ENCODE data around the gene CPTP. TPM values are rescaled to one million over a fixed set of nuclear protein-coding genes. Genes with fewer than 3 reads are reported as not detected.
A peak's percentile ranks its signal among the peaks of the same experiment; 100 is the strongest.

The CPTP gene
- total and polyA plus RNA-seq, 4 donors: 7.9 to 45.1 (median 22.5) TPM

DNA sequence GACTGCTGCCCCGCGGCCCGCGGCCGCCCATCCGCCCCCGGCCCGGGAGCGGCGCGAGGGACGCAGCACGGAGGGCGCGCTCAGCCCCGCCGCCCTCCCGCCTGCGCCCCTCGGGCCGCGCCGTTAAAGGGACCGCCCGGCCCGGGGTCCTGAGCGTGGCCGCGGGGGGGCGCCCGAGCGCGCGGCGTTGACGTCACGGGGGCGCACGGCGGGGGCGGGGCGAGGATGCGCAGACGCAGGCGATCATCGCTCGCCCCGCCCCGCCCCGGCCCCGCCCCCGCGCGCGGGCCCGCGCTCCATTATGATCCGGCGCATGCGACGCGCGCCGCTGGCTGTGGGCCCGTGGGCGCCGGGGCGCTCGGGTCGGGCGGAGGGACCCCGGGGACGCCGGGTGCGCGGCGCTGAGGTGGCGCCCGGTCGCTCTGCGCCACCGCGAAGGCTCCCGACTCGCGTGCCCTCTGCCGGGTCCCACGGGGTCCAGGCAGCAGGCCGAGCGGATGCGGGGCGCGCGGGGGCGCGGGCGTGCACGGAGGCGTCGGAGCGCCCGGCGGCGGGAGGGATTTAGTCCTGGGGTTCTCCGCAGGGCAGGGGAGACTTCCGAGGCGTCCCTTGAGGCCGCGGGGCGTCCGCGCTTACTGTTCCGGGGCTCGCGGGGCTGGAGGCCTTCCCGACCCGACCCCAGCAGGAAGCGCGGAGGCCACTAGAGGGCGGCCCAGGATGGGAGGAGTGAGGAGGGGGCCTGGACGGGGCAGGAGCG, 24.8 kb downstream of the CPTP start, which contains the start of gene DVL1:
Gene DVL1, minus strand, starts transcription at position 163 of the 757 bp plus-strand sequence. CDS start 353 bp downstream, outside the sequence.
- H3K4me3 ChIP-seq (ENCODE audit: low read depth in 1 of 3, low read length in 3 of 3): peak within 1 kb of the TSS; percentile 74 to 94 (median 79)
- H3K27me3 ChIP-seq (ENCODE audit: control insufficient read depth in 4 of 4, insufficient read depth in 4 of 4, low read length in 3 of 4): peaks cover 0 to 2% (median 0%) of the 10 kb centered on the region in 4 donors
- H3K9me3 ChIP-seq (ENCODE audit: control insufficient read depth in 4 of 4, low read length in 3 of 4): no peaks in the 10 kb centered on the region
- H3K36me3 ChIP-seq (ENCODE audit: control insufficient read depth in 4 of 4, insufficient read depth in 3 of 4, low read depth in 1 of 4, low read length in 3 of 4): no peaks in the 10 kb centered on the region
- peaks cover 28 to 60% (median 42%) of the 10 kb centered on the region in 4 donors for H3K4me1 ChIP-seq (ENCODE audit: control insufficient read depth in 4 of 4, insufficient read depth in 4 of 4, low read length in 3 of 4)
- H3K9ac ChIP-seq (ENCODE audit: low read depth in 1 of 2, low read length in 2 of 2): peak within 1 kb of the TSS; percentile 74 to 75
- peak; percentile 82 for DNase-seq (ENCODE audit: low spot score)
- TF ChIP-seq RAD21 (IDR thresholded peaks at IDR 0.05) (peak in 1 of 2 donors; percentile 62), FOXA2 (IDR thresholded peaks at IDR 0.05) (no peak), SP1 (IDR thresholded peaks at IDR 0.05) (no peak), GABPA (IDR thresholded peaks at IDR 0.05 in 1 of 2, conservative IDR thresholded peaks at IDR 0.05 in 1 of 2) (no peak)
- TF ChIP-seq, protein P1, sequence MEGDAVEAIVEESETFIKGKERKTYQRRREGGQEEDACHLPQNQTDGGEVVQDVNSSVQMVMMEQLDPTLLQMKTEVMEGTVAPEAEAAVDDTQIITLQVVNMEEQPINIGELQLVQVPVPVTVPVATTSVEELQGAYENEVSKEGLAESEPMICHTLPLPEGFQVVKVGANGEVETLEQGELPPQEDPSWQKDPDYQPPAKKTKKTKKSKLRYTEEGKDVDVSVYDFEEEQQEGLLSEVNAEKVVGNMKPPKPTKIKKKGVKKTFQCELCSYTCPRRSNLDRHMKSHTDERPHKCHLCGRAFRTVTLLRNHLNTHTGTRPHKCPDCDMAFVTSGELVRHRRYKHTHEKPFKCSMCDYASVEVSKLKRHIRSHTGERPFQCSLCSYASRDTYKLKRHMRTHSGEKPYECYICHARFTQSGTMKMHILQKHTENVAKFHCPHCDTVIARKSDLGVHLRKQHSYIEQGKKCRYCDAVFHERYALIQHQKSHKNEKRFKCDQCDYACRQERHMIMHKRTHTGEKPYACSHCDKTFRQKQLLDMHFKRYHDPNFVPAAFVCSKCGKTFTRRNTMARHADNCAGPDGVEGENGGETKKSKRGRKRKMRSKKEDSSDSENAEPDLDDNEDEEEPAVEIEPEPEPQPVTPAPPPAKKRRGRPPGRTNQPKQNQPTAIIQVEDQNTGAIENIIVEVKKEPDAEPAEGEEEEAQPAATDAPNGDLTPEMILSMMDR (IDR thresholded peaks at IDR 0.05; ENCODE audit: low read depth, low read length, missing input control): peak; percentile 43
- under 1% methylated on average over 122 of the region's 122 CpGs for WGBS
- peak within 1 kb of the TSS; percentile 64 to 87 for H3K27ac ChIP-seq (ENCODE audit: low read depth in 1 of 2, low read length in 2 of 2)

DNA sequence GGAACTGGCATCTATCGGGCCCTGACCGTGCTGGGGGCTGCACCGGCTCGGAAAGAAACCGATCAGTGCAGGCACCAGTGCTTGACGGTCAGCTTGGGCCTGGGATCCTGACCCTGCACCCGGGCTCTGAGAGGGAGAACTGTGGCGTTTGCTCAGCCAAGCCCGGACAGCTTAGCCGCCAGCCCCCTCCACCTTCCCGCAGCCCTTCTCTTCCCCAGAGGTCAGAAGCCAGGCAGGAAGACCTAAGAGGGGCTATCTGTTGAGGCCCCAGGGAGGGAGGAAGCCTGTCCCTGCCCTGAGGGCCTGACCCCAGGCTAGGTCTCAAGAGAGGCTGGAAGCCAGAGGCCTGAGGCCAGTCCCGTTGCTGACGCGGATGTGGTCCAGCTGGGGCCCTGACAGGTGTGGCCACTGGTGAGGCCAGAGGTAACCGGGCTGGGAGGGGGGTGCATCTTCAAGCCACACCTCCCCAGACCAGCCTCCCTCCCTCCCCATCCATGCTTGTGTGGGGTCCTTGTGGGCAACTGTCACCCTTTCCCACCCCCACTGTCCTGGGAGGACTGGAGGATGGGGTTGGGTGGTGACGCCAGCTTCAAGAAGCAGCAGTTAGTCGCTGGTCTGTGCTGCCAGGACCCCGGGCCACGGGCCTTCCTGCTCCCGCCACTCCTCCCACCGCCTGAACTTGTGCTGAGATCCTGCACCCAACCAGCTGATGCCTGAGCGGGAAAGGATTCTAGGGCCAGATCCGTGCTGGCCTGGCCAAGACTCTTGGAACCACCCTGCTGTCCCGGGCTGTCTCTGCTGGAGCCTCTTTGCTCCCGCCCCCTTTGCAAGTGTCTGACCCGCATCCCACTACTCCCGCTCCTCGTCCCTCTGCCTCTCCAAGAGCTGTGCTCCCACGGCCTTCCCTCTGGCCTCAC, 27.2 kb downstream of the CPTP start:
- Histone ChIP-seq H3K27ac (ENCODE audit: low read depth in 1 of 2, low read length in 2 of 2) (peak overlapping the region in 1 of 2 donors; percentile 33), H3K27me3 (ENCODE audit: control insufficient read depth in 4 of 4, insufficient read depth in 4 of 4, low read length in 3 of 4) (peaks cover 0 to 2% (median 0%) of the 10 kb centered on the region in 4 donors), H3K4me3 (ENCODE audit: low read depth in 1 of 3, low read length in 3 of 3) (no peak overlapping the region), H3K36me3 (ENCODE audit: control insufficient read depth in 4 of 4, insufficient read depth in 3 of 4, low read depth in 1 of 4, low read length in 3 of 4) (no peaks in the 10 kb centered on the region), H3K9me3 (ENCODE audit: control insufficient read depth in 4 of 4, low read length in 3 of 4) (no peaks in the 10 kb centered on the region), H3K9ac (ENCODE audit: low read depth in 1 of 2, low read length in 2 of 2) (no peak overlapping the region), H3K4me1 (ENCODE audit: control insufficient read depth in 4 of 4, insufficient read depth in 4 of 4, low read length in 3 of 4) (peaks cover 11 to 44% (median 19%) of the 10 kb centered on the region in 4 donors)
- TF ChIP-seq NR2F2 (IDR thresholded peaks at IDR 0.05): peak; percentile 9
- TF ChIP-seq, protein P2, sequence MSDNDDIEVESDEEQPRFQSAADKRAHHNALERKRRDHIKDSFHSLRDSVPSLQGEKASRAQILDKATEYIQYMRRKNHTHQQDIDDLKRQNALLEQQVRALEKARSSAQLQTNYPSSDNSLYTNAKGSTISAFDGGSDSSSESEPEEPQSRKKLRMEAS (IDR thresholded peaks at IDR 0.05): no peak
- no peak for TF ChIP-seq GABPA (IDR thresholded peaks at IDR 0.05 in 1 of 2, conservative IDR thresholded peaks at IDR 0.05 in 1 of 2)
- 75% methylated on average over 29 of the region's 29 CpGs for WGBS
- DNase-seq (ENCODE audit: low spot score): no peak

DNA sequence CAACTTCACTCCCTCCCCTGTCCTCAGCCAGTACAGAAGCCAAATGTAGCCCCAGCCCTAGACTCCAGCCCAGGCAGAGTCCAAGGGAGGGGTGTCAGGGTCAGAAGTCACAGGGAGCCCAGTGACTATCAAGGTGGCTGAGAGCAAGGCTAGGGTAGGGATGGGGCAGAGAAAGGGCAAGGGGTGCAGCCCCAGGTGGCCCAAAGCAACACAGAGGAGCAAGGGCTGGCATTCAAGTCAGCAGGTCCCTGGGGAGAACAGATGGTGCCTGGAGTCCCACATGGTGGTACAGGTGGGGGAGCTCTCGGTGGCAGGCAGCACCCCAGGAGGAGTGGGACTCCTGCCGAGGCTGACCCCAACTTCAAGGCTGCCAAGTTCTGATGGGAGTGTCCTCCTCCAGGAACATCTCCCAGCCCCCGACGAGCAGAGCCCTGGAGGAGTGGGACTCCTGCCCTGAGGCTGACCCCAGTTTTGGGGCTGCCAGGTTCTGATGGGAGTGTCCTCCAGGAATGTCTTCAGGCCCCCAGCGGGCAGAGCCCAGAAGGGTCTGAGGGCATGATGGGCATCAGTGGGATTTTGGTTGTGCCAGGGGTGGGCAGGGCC, 28.3 kb downstream of the CPTP start:
- Histone ChIP-seq H3K9ac (ENCODE audit: low read depth in 1 of 2, low read length in 2 of 2) (no peak overlapping the region), H3K27me3 (ENCODE audit: control insufficient read depth in 4 of 4, insufficient read depth in 4 of 4, low read length in 3 of 4) (peaks cover 0 to 2% (median 0%) of the 10 kb centered on the region in 4 donors), H3K27ac (ENCODE audit: low read depth in 1 of 2, low read length in 2 of 2) (no peak overlapping the region), H3K9me3 (ENCODE audit: control insufficient read depth in 4 of 4, low read length in 3 of 4) (no peaks in the 10 kb centered on the region), H3K36me3 (ENCODE audit: control insufficient read depth in 4 of 4, insufficient read depth in 3 of 4, low read depth in 1 of 4, low read length in 3 of 4) (no peaks in the 10 kb centered on the region), H3K4me3 (ENCODE audit: low read depth in 1 of 3, low read length in 3 of 3) (no peak overlapping the region), H3K4me1 (ENCODE audit: control insufficient read depth in 4 of 4, insufficient read depth in 4 of 4, low read length in 3 of 4) (peaks cover 2 to 34% (median 10%) of the 10 kb centered on the region in 4 donors)
- DNase-seq (ENCODE audit: low spot score): no peak
- 25% methylated on average over 5 of the region's 5 CpGs for WGBS
- no peak for TF ChIP-seq TAF1 (conservative IDR thresholded peaks at IDR 0.05)
- no peak for TF ChIP-seq EGR1 (IDR thresholded peaks at IDR 0.05; ENCODE audit: low read depth in 2 of 2)
- TF ChIP-seq SP1 (IDR thresholded peaks at IDR 0.05): no peak
- TF ChIP-seq, protein P3, sequence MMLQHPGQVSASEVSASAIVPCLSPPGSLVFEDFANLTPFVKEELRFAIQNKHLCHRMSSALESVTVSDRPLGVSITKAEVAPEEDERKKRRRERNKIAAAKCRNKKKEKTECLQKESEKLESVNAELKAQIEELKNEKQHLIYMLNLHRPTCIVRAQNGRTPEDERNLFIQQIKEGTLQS (IDR thresholded peaks at IDR 0.05): no peak
- no peak for TF ChIP-seq GABPA (IDR thresholded peaks at IDR 0.05 in 1 of 2, conservative IDR thresholded peaks at IDR 0.05 in 1 of 2)
- TF ChIP-seq HNF4A (conservative IDR thresholded peaks at IDR 0.05): no peak
- TF ChIP-seq YY1 (IDR thresholded peaks at IDR 0.05): no peak
- TF ChIP-seq RXRA (IDR thresholded peaks at IDR 0.05): no peak
- TF ChIP-seq FOXA2 (IDR thresholded peaks at IDR 0.05): no peak
- TF ChIP-seq RAD21 (IDR thresholded peaks at IDR 0.05): no peak
- TF ChIP-seq NR2F2 (IDR thresholded peaks at IDR 0.05): no peak
- TF ChIP-seq FOXA1 (IDR thresholded peaks at IDR 0.05): no peak
- TF ChIP-seq HNF4G (IDR thresholded peaks at IDR 0.05): no peak
